H1 (cell line): ENCODE data around the gene ERO1A. TPM values are rescaled to one million over a fixed set of nuclear protein-coding genes. Genes with fewer than 3 reads are reported as not detected.

Experiments used
- CTCF ChIA-PET: fragments of 300-600 bp; sonication (Branson Sonifier 250); formaldehyde crosslinking; loops from one replicate; lab custom pipeline; 2021; ENCODE audit not compliant: partially characterized antibody; lab: Charles Lee
- POLR2A ChIA-PET: fragments of 300-600 bp; sonication (Branson Sonifier 250); formaldehyde crosslinking; loops from one replicate; lab custom pipeline; 2021; ENCODE audit warnings: inconsistent platforms; ENCODE audit not compliant: partially characterized antibody; lab: Charles Lee
- DNase-seq, 2 experiments: peaks; one replicate each; pipeline versions ENCODE4 v3.0.0 to v3.0.0-alpha.2; 2010 to 2022; ENCODE audit warnings: low spot score in 2 of 2, low read depth in 1 of 2, mixed read lengths in 1 of 2
- FAIRE-seq: peaks from 2 replicates; lab custom pipeline; 2011; peaks lifted over from hg19 to GRCh38; lab: Jason Lieb, UNC
- H2AFZ ChIP-seq: 2 replicates; pipeline ENCODE4 v1.8.1; 2012; ENCODE audit warnings: low read length, inconsistent platforms
- H2AK5ac ChIP-seq: 2 replicates; pipeline ENCODE4 v1.6.1; 2013; ENCODE audit warnings: low read depth, low read length
- H2BK120ac ChIP-seq: replicated peaks from 2 replicates; pipeline ENCODE3; 2013; ENCODE audit warnings: low read depth, low read length, inconsistent platforms
- H2BK12ac ChIP-seq: 2 replicates; pipeline ENCODE4 v1.6.1; 2013; ENCODE audit warnings: low read depth, low read length
- H2BK15ac ChIP-seq: 2 replicates; pipeline ENCODE4 v1.6.1; 2013; ENCODE audit warnings: low read length
- H2BK20ac ChIP-seq: 2 replicates; pipeline ENCODE4 v1.6.1; 2013; ENCODE audit warnings: low read length
- H2BK5ac ChIP-seq: 2 replicates; pipeline ENCODE4 v1.6.1; 2013; ENCODE audit warnings: low read depth, low read length
- H3K14ac ChIP-seq: 2 replicates; pipeline ENCODE4 v1.6.1; 2013; ENCODE audit warnings: inconsistent platforms; ENCODE audit not compliant: insufficient read length
- H3K18ac ChIP-seq: 2 replicates; pipeline ENCODE4 v1.6.1; 2013; ENCODE audit warnings: low read length; ENCODE audit errors: extremely low read depth
- H3K23ac ChIP-seq: 2 replicates; pipeline ENCODE4 v1.6.1; 2013; ENCODE audit warnings: inconsistent platforms; ENCODE audit not compliant: insufficient read length
- H3K23me2 ChIP-seq: 2 replicates; pipeline ENCODE4 v1.6.1; 2013; ENCODE audit warnings: low read depth, low read length
- H3K27ac ChIP-seq: 2 replicates; pipeline ENCODE4 v1.6.1; 2011; ENCODE audit warnings: low read depth, low read length, inconsistent platforms
- H3K27me3 ChIP-seq, 4 experiments: replicated peaks in 1 of 4; 1 replicate in 1 of 4; 2 replicates in 3 of 4; pipeline versions ENCODE4 v1.6.1 to v1.8.1; 2011 to 2013; ENCODE audit warnings: low read length in 3 of 4, mild to moderate bottlenecking in 3 of 4, inconsistent platforms in 2 of 4, mixed read lengths in 2 of 4, moderate library complexity in 1 of 4; ENCODE audit not compliant: control insufficient read depth in 3 of 4, insufficient read depth in 3 of 4; ENCODE audit errors: extremely low read depth in 1 of 4
- H3K36me3 ChIP-seq, 4 experiments: 2 replicates each; pipeline versions ENCODE4 v1.6.1 to v1.8.1; 2011 to 2013; ENCODE audit warnings: mild to moderate bottlenecking in 4 of 4, low read length in 3 of 4, moderate library complexity in 2 of 4, control low read depth in 1 of 4, inconsistent platforms in 1 of 4; ENCODE audit not compliant: insufficient read depth in 4 of 4, control insufficient read depth in 2 of 4
- H3K4ac ChIP-seq: replicated peaks from 2 replicates; pipeline ENCODE3; 2013; ENCODE audit warnings: low read length, low read depth, mixed read lengths, inconsistent platforms; ENCODE audit not compliant: insufficient read length
- H3K4me1 ChIP-seq, 4 experiments: replicated peaks in 1 of 4; 1 replicate in 1 of 4; 2 replicates in 3 of 4; pipeline versions ENCODE4 v1.6.1 to v1.8.1; 2011 to 2013; ENCODE audit warnings: low read length in 3 of 4, inconsistent platforms in 2 of 4, mixed read lengths in 1 of 4; ENCODE audit not compliant: insufficient read depth in 4 of 4, control insufficient read depth in 3 of 4
- H3K4me2 ChIP-seq, 2 experiments: 2 replicates each; pipeline versions ENCODE4 v1.6.1 to v1.8.1; 2011 to 2013; ENCODE audit warnings: low read depth in 2 of 2, low read length in 2 of 2, control low read depth in 1 of 2, inconsistent platforms in 1 of 2, mild to moderate bottlenecking in 1 of 2; ENCODE audit not compliant: insufficient read depth in 1 of 2
- H3K4me3 ChIP-seq, 4 experiments: fragments of 200-600, 300-600 bp in 1 of 4; sonication (generic), shearing (Covaris generic), sonication (Bioruptor Twin) in 1 of 4; 2 replicates each; pipeline versions ENCODE4 v1.5.1 to v1.8.1; 2011 to 2016; ENCODE audit warnings: low read length in 4 of 4, low read depth in 3 of 4, control low read depth in 2 of 4, inconsistent platforms in 2 of 4, mild to moderate bottlenecking in 2 of 4, mixed read lengths in 1 of 4, moderate library complexity in 1 of 4; ENCODE audit not compliant: insufficient read depth in 2 of 4; ENCODE audit errors: extremely low read depth in 1 of 4
- H3K56ac ChIP-seq: replicated peaks from 2 replicates; pipeline ENCODE3; 2013; ENCODE audit warnings: low read depth, mild to moderate bottlenecking, mixed read lengths, low read length, inconsistent platforms; ENCODE audit not compliant: insufficient read length
- H3K79me1 ChIP-seq: 2 replicates; pipeline ENCODE4 v1.6.1; 2013; ENCODE audit warnings: low read depth, low read length, control low read depth
- H3K79me2 ChIP-seq, 2 experiments: 2 replicates each; pipeline versions ENCODE4 v1.6.1 to v1.8.1; 2012 to 2013; ENCODE audit warnings: low read length in 2 of 2, mild to moderate bottlenecking in 2 of 2, inconsistent platforms in 1 of 2; ENCODE audit not compliant: insufficient read depth in 2 of 2, control insufficient read depth in 1 of 2
- H3K9ac ChIP-seq, 4 experiments: replicated peaks in 1 of 4; 1 replicate in 1 of 4; 2 replicates in 3 of 4; pipeline versions ENCODE4 v1.6.1 to v1.8.1; 2011 to 2013; ENCODE audit warnings: low read depth in 3 of 4, low read length in 3 of 4, control low read depth in 2 of 4, mild to moderate bottlenecking in 2 of 4, moderate library complexity in 2 of 4, inconsistent platforms in 1 of 4; ENCODE audit errors: extremely low read depth in 1 of 4
- H3K9me3 ChIP-seq, 2 experiments: 2 replicates each; pipeline versions ENCODE4 v1.6.1 to v1.8.1; 2012 to 2013; ENCODE audit warnings: mild to moderate bottlenecking in 2 of 2, moderate library complexity in 2 of 2, control low read depth in 1 of 2, inconsistent platforms in 1 of 2, low read depth in 1 of 2, low read length in 1 of 2, mixed read lengths in 1 of 2; ENCODE audit not compliant: insufficient read depth in 2 of 2
- H4K20me1 ChIP-seq, 2 experiments: replicated peaks in 1 of 2; 2 replicates each; pipeline versions ENCODE3 to v1.8.1; 2011 to 2013; ENCODE audit warnings: inconsistent platforms in 2 of 2, low read length in 2 of 2, mild to moderate bottlenecking in 1 of 2; ENCODE audit not compliant: insufficient read depth in 2 of 2, control insufficient read depth in 1 of 2
- H4K5ac ChIP-seq: 2 replicates; pipeline ENCODE4 v1.6.1; 2013; ENCODE audit warnings: low read length, low read depth, mixed read lengths, inconsistent platforms; ENCODE audit not compliant: insufficient read length
- H4K8ac ChIP-seq: 2 replicates; pipeline ENCODE4 v1.8.0; 2013; ENCODE audit warnings: mild to moderate bottlenecking, moderate library complexity, low read length, inconsistent platforms; ENCODE audit not compliant: insufficient read depth; ENCODE audit errors: extremely low read depth
- H4K91ac ChIP-seq: replicated peaks from 2 replicates; pipeline ENCODE3; 2013; ENCODE audit warnings: low read length, mixed read lengths, inconsistent platforms; ENCODE audit not compliant: insufficient read length
- BACH1 ChIP-seq: IDR thresholded peaks from 2 replicates; pipeline ENCODE4 v1.6.1; 2012; ENCODE audit warnings: low read length, improper control_type of control experiment
- CBX8 ChIP-seq: fragments of 300-800, 300-1000 bp; sonication (generic); IDR thresholded peaks from 2 replicates; pipeline ENCODE4 v1.7.1; 2016; ENCODE audit warnings: low read depth, low read length, borderline replicate concordance
- CREB1 ChIP-seq: IDR thresholded peaks from 2 replicates; pipeline ENCODE4 v1.6.1; 2012; ENCODE audit warnings: inconsistent platforms
- GABPA ChIP-seq: IDR thresholded peaks from 2 replicates; pipeline ENCODE4 v1.6.1; 2011; ENCODE audit warnings: mild to moderate bottlenecking, low read length, moderate library complexity, borderline replicate concordance; ENCODE audit not compliant: insufficient read depth
- KDM5A ChIP-seq: fragments of 200-600 bp; IDR thresholded peaks from 2 replicates; pipeline ENCODE4 v1.7.1; 2012; ENCODE audit warnings: mild to moderate bottlenecking, low read length, inconsistent platforms, mixed read lengths
- NANOG ChIP-seq: IDR thresholded peaks from 2 replicates; pipeline ENCODE4 v1.6.1; 2011; ENCODE audit warnings: low read length, low read depth, mild to moderate bottlenecking, inconsistent platforms; ENCODE audit not compliant: insufficient read depth, poor library complexity, severe bottlenecking
- PHF8 ChIP-seq: fragments of 200-600 bp; sonication (generic); conservative IDR thresholded peaks from 2 replicates; pipeline ENCODE4 v1.7.1; 2012; ENCODE audit warnings: low read depth, mild to moderate bottlenecking, inconsistent platforms, low read length, moderate library complexity
- POLR2AphosphoS5 ChIP-seq: IDR thresholded peaks from 2 replicates; pipeline ENCODE4 v1.6.1; 2011; ENCODE audit warnings: low read depth, low read length
- TAF7 ChIP-seq: optimal IDR thresholded peaks from 2 replicates; pipeline ENCODE3; 2011; ENCODE audit warnings: low read depth, mild to moderate bottlenecking, inconsistent platforms, low read length, moderate library complexity, borderline replicate concordance
- TBP ChIP-seq: IDR thresholded peaks from 2 replicates; pipeline ENCODE4 v1.6.1; 2011; ENCODE audit warnings: low read depth, low read length, improper control_type of control experiment
- TEAD4 ChIP-seq: IDR thresholded peaks from 2 replicates; pipeline ENCODE4 v1.6.1; 2012; ENCODE audit warnings: low read depth, low read length, inconsistent platforms, mixed read lengths
- WGBS, 2 experiments: shearing (Covaris generic) in 1 of 2; methylation state at CpG; one replicate each; pipeline versions ENCODE4 v1.1.6 to v1.1.7; 2013 to 2015; ENCODE audit warnings: low lambda C conversion rate in 2 of 2, mixed read lengths in 2 of 2, inconsistent platforms in 1 of 2, low coverage in 1 of 2, missing lambda C conversion rate in 1 of 2; ENCODE audit not compliant: insufficient replicate concordance in 2 of 2, insufficient coverage in 1 of 2, insufficient read length in 1 of 2; ENCODE audit errors: extremely low coverage in 1 of 2, missing lambda C conversion rate in 1 of 2; 5-methylcytosine and 5-hydroxymethylcytosine counted together
- polyA plus RNA-seq, 7 experiments: library from polyadenylated mRNA; depleted of rRNA in 3 of 7; stranded (reverse) in 5 of 7; unstranded in 2 of 7; fragments of >200 nt in 5 of 7; fragments of 200-250 nt in 2 of 7; gene quantifications; 1 replicate in 5 of 7; 2 replicates in 1 of 7; 4 replicates in 1 of 7; pipeline versions ENCODE4 v1.2.1 to v1.2.3, GENCODE V29; 2011 to 2013; ENCODE audit warnings: missing spikeins in 2 of 7, mixed read lengths in 2 of 7
- total RNA-seq: library from RNA; stranded (reverse); fragmentation: NEBNext Ultra II Directional; extraction: Animal tissue kit (Norgen Biotek cat#: 25700); gene quantifications from 2 replicates; pipeline ENCODE4 v1.2.1, GENCODE V29; 2021

ERO1A gene
- total and polyA plus RNA-seq, 2 of the 8 experiments (the other 6 are each of a cell fraction or from before 2014, with no cell fraction given): 15.7 to 42.0 TPM

DNA sequence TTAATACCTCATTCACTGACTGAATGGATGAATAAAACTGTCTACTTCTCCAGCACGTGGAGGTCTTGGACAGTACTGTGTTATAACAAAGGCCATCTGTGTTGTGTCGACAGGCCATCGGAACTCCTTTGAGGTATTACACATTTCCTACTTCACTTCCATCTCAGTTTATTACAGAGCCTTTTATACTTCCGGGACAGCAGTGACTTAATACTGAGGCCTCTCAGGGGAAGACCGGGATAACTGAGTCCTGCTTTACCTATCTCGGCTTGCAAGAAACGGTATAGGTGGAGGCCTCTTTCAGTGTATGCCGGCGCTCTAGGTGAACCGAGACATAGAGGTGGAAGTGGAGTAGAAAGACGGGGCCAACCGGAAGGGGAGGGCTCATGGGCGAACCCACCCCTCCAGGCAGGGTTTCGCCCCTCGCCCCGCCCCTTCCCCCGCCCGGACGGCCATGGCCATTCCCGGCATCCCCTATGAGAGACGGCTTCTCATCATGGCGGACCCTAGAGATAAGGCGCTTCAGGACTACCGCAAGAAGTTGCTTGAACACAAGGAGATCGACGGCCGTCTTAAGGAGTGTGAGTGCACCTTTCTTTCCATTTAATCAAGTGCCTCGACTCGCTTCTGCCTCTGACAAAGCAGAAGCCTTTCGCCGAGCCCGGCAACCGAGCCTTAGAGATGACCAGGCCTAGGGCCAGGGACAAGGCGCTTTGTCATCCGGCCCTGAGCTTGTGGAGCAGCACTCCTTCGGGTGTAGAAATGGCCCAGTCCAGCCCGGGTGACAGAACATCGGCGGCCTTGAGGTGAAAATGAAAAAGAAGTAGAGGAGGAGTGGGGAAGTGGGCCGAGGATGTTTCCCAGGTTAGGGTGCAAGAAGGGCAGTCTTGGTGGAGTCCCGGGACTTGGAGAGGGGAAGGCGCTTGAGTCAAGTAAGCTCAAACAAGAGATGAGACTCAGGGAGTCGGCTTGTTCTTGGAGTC is 11.7 kb upstream of the ERO1A start, which contains the start of gene PSMC6:
Gene PSMC6 (plus strand): TSS at position 477 of the 983 bp plus-strand sequence. CDS start 20 bp downstream, at position 497.
- peak within 1 kb of the TSS; percentile 97 for H2AFZ ChIP-seq
- H3K4me1 ChIP-seq: peaks cover 0 to 3% (median 1%) of the 10 kb centered on the region in 4 experiments; a peak in 1 of 7 replicates
- no peak within 1 kb of the TSS for H3K14ac ChIP-seq
- H4K20me1 ChIP-seq: no peaks in the 10 kb centered on the region
- no peaks in the 10 kb centered on the region for H3K27me3 ChIP-seq
- peak within 1 kb of the TSS; percentile 52 for H4K5ac ChIP-seq
- H2AK5ac ChIP-seq: no peak within 1 kb of the TSS; the same call in 1 of the 2 replicates
- no peaks in the 10 kb centered on the region for H3K79me1 ChIP-seq
- no peak within 1 kb of the TSS for H3K23ac ChIP-seq
- H3K79me2 ChIP-seq: peaks cover 11 to 28% of the 10 kb centered on the region in 2 experiments; a peak in 3 of 4 replicates
- peaks cover 2% of the 10 kb centered on the region; the same call in 1 of the 2 replicates for H3K23me2 ChIP-seq
- peak; percentile 68 to 92 for DNase-seq
- H3K4ac ChIP-seq: peak within 1 kb of the TSS; percentile 33
- peak within 1 kb of the TSS; percentile 97; the same call in 1 of the 2 replicates for H4K8ac ChIP-seq
- H2BK120ac ChIP-seq: no peak within 1 kb of the TSS
- H2BK12ac ChIP-seq: no peak within 1 kb of the TSS
- no peak within 1 kb of the TSS for H2BK20ac ChIP-seq
- peak within 1 kb of the TSS; percentile 90 to 98 (median 96) for H3K9ac ChIP-seq
- H3K18ac ChIP-seq: no peak within 1 kb of the TSS
- peak within 1 kb of the TSS; percentile 85 to 99 (median 94) for H3K4me3 ChIP-seq
- FAIRE-seq: no peak
- H2BK15ac ChIP-seq: no peak within 1 kb of the TSS
- H3K36me3 ChIP-seq: peaks cover 0 to 30% (median 8%) of the 10 kb centered on the region in 4 experiments; a peak in 7 of 8 replicates
- peak within 1 kb of the TSS; percentile 71 for H4K91ac ChIP-seq
- peak within 1 kb of the TSS; percentile 96 for H2BK5ac ChIP-seq
- ChIA-PET CTCF (interaction anchor here (1.4 to 1.5 kb wide), 2 partner anchors 16 to 27 kb away, joined by 4 read pairs; no protein-coding TSS in a partner anchor), POLR2A (interaction anchor here (0.9 to 2.6 kb wide), 15 partner anchors 9 to 248 kb away, joined by 3 to 19 read pairs (median 4); partner anchors contain the start of genes ERO1A, GPR137C, STYX and TXNDC16)
- 8% methylated on average over 43 of the region's 43 CpGs; no CpG with 5 or more reads in 1 of the 2 experiments for WGBS, 2 experiments
- peak within 1 kb of the TSS; percentile 55 to 77 for H3K4me2 ChIP-seq
- H3K27ac ChIP-seq: peak within 1 kb of the TSS; percentile 94
- H3K9me3 ChIP-seq: no peaks in the 10 kb centered on the region
- peak within 1 kb of the TSS; percentile 40 for H3K56ac ChIP-seq
- TF ChIP-seq TAF7: peak; percentile 43
- peak; percentile 92 for TF ChIP-seq PHF8
- no peak for TF ChIP-seq BACH1
- no peak for TF ChIP-seq TEAD4
- TF ChIP-seq CREB1: peak; percentile 42; the same call in 1 of the 2 replicates
- no peak for TF ChIP-seq GABPA
- peak; percentile 78 for TF ChIP-seq KDM5A
- TF ChIP-seq TBP: peak; percentile 78
- no peak for TF ChIP-seq CBX8
- peak; percentile 93 for TF ChIP-seq POLR2AphosphoS5
- no peak for TF ChIP-seq NANOG
